Measurements from ENCODE around the gene PRB3.

Gene PRB3

DNA sequence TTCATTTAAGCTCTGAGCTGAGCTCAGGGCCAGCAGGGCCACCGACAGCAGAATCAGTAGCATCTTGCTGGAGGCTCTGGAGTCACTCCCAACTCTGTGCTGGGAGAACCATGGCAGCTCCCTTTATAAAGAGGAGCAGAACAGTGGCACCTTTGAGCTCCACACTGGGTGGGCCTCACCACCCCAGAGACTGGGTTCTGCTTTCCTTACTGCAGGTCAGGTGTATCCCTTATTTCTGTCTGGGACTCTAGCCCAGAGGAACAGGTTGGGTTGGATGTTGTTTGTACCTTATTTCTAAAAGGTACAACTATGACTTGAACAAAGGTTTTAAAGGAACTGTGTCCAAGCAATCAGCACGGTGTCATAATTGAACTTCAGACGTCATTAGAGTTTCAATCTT is at the start of gene PRB3:
Gene PRB3 (minus strand): TSS at position 101 of the 400 bp plus-strand sequence. CDS start 38 bp downstream, at position 63.
- DNase-seq = no peak

DNA sequence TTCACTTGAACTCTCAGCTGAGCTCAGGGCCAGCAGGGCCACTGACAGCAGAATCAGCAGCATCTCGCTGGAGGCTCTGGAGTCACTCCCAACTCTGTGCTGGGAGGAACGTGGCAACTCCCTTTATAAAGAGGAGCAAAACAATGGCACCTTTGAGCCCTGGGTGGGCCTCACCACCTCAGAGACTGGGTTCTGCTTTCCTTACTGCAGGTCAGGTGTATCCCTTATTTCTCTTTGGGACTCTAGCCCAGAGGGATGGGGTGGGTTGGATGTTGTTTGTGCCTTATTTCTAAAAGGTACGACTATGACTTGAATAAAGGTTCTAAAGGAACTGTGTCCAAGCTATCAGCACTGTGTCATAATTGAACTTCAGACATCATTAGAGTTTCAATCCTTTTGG is 40.8 kb upstream of the PRB3 start, which contains the start of gene PRB4:
Gene PRB4 (minus strand): TSS at position 101 of the 400 bp plus-strand sequence. CDS start 38 bp downstream, at position 63.
- no peak for DNase-seq

DNA sequence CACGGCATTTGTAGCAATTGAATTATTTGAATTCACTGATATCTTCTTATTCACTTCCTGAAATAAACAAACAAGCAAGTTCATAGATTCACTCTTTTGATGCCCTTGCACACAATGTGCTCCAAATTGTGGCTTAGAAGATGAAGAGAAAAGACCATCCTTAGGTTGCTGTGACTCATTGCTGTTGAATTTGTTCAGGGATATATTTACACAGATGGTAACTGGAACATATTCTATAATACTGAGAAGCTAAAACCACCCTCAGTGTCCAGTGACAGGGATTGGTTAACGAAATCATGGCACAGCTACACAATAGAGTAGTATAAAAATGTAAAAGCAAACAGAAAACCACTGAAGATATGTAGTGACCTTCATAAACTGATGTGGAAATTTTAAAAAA is 37.6 kb upstream of the PRB3 start:
- DNase-seq = no peak

DNA sequence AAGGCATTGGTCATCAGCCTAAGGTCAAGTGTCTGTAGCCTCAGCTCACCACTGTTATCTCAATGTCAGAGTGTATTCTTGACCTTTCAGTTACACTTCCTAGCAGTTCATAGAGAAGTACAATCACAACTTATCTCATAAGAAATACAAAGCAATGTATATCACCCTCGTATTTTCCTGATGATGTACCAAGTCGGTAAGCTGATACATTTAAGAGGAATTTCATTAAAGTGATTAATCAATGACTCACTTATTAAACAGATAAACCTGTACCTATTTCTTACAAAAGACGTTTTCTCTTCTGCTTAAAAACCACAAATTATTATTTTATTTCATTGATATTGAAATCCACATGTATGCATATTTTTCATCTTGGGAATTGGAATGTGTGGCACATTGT is 3.9 kb upstream of the PRB3 start:
- no peak for DNase-seq

DNA sequence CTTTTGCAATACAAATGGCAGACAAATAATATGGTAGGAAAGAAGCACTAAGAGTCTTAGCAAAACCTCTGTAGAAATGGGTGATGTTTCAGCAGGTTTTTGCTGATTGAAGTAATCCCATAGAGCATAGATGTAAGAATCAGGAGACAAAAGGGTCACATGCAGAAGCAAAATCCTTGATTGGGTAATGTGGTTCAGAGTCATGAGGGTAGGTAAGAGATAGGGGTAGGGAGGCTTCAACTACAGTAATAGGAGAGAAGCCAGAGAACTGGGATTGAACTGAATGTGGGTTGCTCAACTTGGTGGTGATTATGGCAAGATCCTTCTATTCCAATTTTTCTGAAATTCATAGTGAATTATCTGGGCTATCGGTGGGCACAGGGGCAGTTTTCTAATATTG is 5.0 kb downstream of the PRB3 start:
- no peak for DNase-seq

DNA sequence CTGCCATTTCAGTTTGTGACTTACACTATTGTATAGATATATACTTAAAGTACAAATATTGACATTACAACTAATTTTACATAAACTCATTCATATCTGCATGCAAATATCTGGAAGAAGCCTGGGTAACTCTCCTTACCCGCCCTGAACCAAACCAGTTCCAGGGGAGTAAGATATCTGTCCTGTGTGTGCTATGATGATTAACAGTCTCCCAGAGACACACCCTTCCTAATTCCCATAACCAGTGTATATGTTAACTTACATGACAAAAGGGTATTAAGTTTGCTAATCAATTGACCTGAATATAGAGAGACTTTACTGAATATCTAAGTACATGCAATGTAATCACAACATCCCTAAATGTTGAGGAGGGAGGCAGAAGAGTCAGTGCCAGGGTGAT is 23.0 kb downstream of the PRB3 start:
- DNase-seq = no peak

- DNase-seq = no peak
Measured at GRCh38 chr12:11242656-11243055, 26.9 kb downstream of the PRB3 start.

- DNase-seq = no peak
Measured at GRCh38 chr12:11240348-11240930, 29.1 kb downstream of the PRB3 start.

- no peak for DNase-seq
Measured at GRCh38 chr12:11238275-11238674, 31.2 kb downstream of the PRB3 start.

- DNase-seq = no peak
Measured at GRCh38 chr12:11233532-11233931, 36.0 kb downstream of the PRB3 start.

- peak; percentile 11 for DNase-seq
Measured at GRCh38 chr12:11228296-11228879, 41.1 kb downstream of the PRB3 start.

GRCh38 chr12:11227373-11227772 is 42.1 kb downstream of the PRB3 start:
- DNase-seq = no peak
